ENCODE data around the gene STXBP2. TPM values are rescaled to one million over a fixed set of nuclear protein-coding genes. Genes with fewer than 3 reads are reported as not detected.

The STXBP2 gene
- total RNA-seq, 2 donors from 2014 or later = 83.1 to 128 TPM

DNA sequence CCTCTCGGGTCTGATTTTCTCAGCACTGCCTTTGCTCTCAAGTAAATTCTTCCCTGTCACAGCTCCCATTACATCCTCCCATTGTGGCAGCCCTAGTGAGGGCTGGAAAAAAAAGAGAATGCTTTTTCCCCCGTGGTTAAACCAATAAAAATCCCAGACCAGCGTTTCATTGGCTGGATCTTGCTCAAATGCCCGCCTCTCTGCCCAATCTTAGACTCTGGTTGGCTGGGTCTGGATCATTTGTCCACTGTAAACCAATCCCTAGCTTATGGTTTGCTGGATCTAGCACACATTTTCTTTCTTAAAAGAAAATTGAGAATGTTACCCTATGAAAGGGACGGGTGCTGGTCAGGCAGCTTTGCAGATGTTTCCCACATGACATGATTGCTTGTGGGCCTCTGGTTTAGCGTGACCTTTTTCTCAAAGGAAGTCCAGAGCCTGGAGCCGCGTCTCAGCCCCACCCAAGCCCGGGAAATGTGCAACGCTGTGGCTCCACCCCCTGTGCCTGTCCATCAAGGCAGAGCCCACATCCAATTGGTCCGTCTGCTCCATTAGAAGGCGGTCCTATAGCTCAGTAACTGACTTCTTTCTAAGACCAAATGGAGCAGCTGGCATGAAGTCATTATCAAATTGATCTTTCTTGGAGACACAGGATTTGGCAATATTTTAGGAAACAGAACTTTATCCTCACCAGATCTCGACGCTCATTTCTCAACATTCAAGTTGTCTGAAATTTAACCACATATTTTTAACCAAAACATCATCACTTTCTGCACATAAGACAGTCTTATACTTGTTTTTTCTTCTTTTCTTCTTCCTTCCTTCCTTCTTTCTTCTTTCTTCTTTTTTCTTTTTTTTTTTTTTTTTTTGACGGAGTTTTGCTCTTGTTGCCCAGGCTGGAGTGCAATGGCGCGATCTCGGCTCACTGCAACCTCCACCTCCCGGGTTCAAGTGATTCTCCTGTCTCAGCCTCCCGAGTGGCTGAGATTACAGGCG lies 37.4 kb downstream of the STXBP2 start:
- Histone ChIP-seq H3K9me3 (no peaks in the 10 kb centered on the region), H3K27ac (no peak overlapping the region), H3K27me3 (replicated peaks; ENCODE audit: insufficient read depth) (peaks cover 2% of the 10 kb centered on the region), H3K4me1 (replicated peaks) (no peaks in the 10 kb centered on the region), H3K4me3 (no peak overlapping the region), H3K36me3 (no peaks in the 10 kb centered on the region)
- 53% methylated on average over 21 of the region's 21 CpGs for WGBS
- TF ChIP-seq, protein P1, sequence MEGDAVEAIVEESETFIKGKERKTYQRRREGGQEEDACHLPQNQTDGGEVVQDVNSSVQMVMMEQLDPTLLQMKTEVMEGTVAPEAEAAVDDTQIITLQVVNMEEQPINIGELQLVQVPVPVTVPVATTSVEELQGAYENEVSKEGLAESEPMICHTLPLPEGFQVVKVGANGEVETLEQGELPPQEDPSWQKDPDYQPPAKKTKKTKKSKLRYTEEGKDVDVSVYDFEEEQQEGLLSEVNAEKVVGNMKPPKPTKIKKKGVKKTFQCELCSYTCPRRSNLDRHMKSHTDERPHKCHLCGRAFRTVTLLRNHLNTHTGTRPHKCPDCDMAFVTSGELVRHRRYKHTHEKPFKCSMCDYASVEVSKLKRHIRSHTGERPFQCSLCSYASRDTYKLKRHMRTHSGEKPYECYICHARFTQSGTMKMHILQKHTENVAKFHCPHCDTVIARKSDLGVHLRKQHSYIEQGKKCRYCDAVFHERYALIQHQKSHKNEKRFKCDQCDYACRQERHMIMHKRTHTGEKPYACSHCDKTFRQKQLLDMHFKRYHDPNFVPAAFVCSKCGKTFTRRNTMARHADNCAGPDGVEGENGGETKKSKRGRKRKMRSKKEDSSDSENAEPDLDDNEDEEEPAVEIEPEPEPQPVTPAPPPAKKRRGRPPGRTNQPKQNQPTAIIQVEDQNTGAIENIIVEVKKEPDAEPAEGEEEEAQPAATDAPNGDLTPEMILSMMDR (IDR thresholded peaks at IDR 0.05) = no peak
- intact Hi-C loops (cut with DNase I) = loop anchor here (5.0 kb wide), 1 partner anchor 317 kb away; no protein-coding TSS in a partner anchor
- DNase-seq (ENCODE audit: low spot score) = no peak

DNA sequence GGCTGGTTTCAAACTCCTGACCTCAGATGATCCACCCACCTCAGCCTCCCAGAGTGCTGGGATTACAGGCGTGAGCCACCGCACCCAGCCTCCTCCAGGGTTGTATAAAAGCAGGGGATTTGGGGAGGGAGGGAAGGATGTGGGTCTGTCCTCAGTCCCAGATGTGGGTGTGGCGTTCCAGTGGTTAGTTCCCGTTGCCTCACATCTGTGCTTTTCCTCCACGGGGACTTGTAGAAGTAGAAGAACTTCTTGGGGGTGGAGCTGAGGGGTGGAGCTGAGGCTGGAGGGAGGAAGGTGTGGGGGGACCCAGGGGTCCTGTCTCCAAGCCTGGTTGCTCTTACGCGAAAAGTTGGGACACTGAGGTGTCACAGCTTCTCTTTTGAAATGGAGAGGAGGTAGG lies 39.5 kb downstream of the STXBP2 start:
- Histone ChIP-seq H3K4me1 (replicated peaks) (no peaks in the 10 kb centered on the region), H3K27me3 (replicated peaks; ENCODE audit: insufficient read depth) (no peaks in the 10 kb centered on the region), H3K9me3 (no peaks in the 10 kb centered on the region), H3K36me3 (no peaks in the 10 kb centered on the region), H3K27ac (no peak overlapping the region), H3K4me3 (no peak overlapping the region)
- TF ChIP-seq POLR2A (IDR thresholded peaks at IDR 0.05) (no peak), POLR2AphosphoS5 (IDR thresholded peaks at IDR 0.05) (no peak)
- TF ChIP-seq, protein P1 (IDR thresholded peaks at IDR 0.05) = no peak
- intact Hi-C loops (cut with DNase I) = loop anchor here (5.0 kb wide), 1 partner anchor 319 kb away; no protein-coding TSS in a partner anchor
- WGBS = 33% methylated on average over 7 of the region's 7 CpGs
- DNase-seq (ENCODE audit: low spot score) = no peak

DNA sequence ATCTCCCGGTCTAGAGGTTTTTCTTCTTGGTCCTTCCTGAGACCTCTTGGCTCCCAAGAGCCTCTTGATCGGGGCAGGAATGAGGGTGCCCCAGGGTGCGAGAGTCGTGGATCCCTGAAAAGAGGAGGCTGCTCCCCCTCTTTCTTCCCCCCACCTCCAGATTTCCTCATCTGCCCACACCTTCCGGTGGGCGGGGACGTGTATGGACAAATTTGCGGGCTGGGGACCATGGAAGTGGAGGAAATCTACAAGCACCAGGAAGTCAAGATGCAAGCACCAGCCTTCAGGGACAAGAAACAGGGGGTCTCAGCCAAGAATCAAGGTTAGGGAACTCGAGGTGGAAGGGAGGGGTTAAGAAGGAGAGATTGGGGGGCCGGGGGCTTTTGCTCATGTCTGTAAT lies 39.9 kb downstream of the STXBP2 start, which contains the start of gene MCEMP1:
TSS of gene MCEMP1 (plus strand) at position 237 of the 400 bp plus-strand sequence. CDS start at position 268, 31 bp downstream.
- no peaks in the 10 kb centered on the region for H3K4me1 ChIP-seq (replicated peaks)
- TF ChIP-seq, protein P1 (IDR thresholded peaks at IDR 0.05) = no peak
- TF ChIP-seq POLR2AphosphoS5 (IDR thresholded peaks at IDR 0.05) = no peak
- no peak for TF ChIP-seq POLR2A (IDR thresholded peaks at IDR 0.05)
- H3K9me3 ChIP-seq = no peaks in the 10 kb centered on the region
- H3K36me3 ChIP-seq = no peaks in the 10 kb centered on the region
- no peak for DNase-seq (ENCODE audit: low spot score)
- intact Hi-C loops (cut with DNase I) = loop anchor here (5.0 kb wide), 1 partner anchor 320 kb away; no protein-coding TSS in a partner anchor
- 42% methylated on average over 10 of the region's 10 CpGs for WGBS
- H3K27ac ChIP-seq = no peak within 1 kb of the TSS
- no peak within 1 kb of the TSS for H3K4me3 ChIP-seq
- no peaks in the 10 kb centered on the region for H3K27me3 ChIP-seq (replicated peaks; ENCODE audit: insufficient read depth)

DNA sequence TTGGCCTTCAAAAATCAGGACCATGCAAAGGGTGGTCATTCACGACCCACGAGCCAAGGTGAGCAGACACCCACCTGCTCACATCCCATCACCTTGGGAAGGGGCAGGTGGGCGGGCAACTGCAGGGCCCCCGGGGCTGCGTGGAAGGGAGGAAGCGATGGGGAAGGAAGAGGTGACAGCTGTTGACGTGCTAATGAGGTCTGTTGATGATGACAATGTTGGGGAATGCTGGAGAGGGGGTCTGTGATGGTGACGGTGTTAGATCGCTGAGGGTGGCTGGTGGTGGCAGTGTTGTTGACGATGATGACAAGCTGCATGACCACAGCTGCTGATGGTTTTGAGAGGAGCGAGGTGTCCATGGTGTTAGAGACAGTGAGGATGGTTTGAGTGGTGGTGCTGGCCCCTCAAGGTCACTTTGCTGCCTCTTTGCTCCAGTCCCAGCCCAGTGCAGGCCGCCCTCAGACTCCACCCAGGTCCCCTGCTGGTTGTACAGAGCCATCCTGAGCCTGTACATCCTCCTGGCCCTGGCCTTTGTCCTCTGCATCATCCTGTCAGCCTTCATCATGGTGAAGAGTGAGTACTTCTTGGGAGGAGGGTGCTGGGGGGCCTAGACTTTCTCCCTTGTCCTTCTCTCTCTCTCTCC lies 40.9 kb downstream of the STXBP2 start:
- no peak for DNase-seq (ENCODE audit: low spot score)
- Histone ChIP-seq H3K27me3 (replicated peaks; ENCODE audit: insufficient read depth) (no peaks in the 10 kb centered on the region), H3K36me3 (no peaks in the 10 kb centered on the region), H3K27ac (no peak overlapping the region), H3K4me3 (no peak overlapping the region), H3K4me1 (replicated peaks) (no peaks in the 10 kb centered on the region), H3K9me3 (no peaks in the 10 kb centered on the region)
- TF ChIP-seq POLR2A (IDR thresholded peaks at IDR 0.05) = no peak
- TF ChIP-seq POLR2AphosphoS5 (IDR thresholded peaks at IDR 0.05) = no peak
- TF ChIP-seq, protein P1 (IDR thresholded peaks at IDR 0.05) = no peak
- intact Hi-C loops (cut with DNase I) = loop anchor here (5.0 kb wide), 1 partner anchor 320 kb away; no protein-coding TSS in a partner anchor
- 57% methylated on average over 12 of the region's 12 CpGs for WGBS

Data from prostate gland (tissue), 2 donors.